22Rv1 (cell line): ENCODE data around the gene POGK.

ENCODE experiments used
- H3K27ac ChIP-seq: fragments of 450-650 bp; 2 replicates; pipeline ENCODE4 v1.5.1; 2017
- ZFX ChIP-seq: fragments of 450-650 bp; IDR thresholded peaks from 2 replicates; pipeline ENCODE4 v1.6.1; 2017; ENCODE audit warnings: antibody characterized with exemption, borderline replicate concordance
- TF ChIP-seq, protein P1 (sequence below): fragments of 450-650 bp; IDR thresholded peaks from 2 replicates; pipeline ENCODE4 v1.5.1; 2017; ENCODE audit warnings: mild to moderate bottlenecking

Gene POGK

GRCh38 chr1:166884971-166885370, 45.7 kb downstream of the POGK start:
- no peak for TF ChIP-seq ZFX
- TF ChIP-seq, protein P1, sequence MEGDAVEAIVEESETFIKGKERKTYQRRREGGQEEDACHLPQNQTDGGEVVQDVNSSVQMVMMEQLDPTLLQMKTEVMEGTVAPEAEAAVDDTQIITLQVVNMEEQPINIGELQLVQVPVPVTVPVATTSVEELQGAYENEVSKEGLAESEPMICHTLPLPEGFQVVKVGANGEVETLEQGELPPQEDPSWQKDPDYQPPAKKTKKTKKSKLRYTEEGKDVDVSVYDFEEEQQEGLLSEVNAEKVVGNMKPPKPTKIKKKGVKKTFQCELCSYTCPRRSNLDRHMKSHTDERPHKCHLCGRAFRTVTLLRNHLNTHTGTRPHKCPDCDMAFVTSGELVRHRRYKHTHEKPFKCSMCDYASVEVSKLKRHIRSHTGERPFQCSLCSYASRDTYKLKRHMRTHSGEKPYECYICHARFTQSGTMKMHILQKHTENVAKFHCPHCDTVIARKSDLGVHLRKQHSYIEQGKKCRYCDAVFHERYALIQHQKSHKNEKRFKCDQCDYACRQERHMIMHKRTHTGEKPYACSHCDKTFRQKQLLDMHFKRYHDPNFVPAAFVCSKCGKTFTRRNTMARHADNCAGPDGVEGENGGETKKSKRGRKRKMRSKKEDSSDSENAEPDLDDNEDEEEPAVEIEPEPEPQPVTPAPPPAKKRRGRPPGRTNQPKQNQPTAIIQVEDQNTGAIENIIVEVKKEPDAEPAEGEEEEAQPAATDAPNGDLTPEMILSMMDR, result no peak
- no peak overlapping the region for H3K27ac ChIP-seq

DNA sequence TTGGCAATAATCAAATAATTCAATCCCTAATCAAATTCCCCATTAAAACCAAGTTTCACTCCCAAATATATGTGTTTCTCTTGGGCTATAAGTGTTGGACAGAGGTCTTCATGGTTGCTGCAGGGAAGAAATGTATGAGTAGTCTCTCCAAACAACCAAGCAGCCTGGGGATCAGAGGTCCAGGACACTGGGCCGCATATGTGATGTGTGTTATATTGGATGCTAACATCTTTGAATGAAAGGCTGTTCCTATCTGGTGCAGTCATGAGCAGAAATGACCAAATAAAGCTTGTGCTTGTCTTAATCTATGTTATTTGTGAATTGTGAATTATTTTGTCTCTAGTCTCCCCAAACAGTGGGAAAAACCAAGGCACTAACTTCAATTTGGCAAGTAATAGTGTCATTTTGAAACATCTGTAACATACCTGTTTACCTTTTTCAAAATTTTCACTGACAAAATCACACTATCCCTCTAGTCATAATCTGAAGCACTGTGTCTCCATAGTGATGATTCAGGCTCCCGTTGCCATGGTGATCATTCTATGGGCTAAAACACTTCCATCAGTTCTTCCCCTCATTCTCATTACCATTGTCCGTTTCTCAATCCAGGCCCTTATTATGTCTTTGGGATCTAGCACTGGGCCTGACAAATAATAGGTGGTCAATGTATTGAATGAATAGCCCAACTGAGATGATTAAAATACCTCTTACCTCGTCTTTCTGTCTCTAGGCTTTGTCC, 49.3 kb downstream of the POGK start:
- no peak overlapping the region for H3K27ac ChIP-seq
- no peak for TF ChIP-seq ZFX
- TF ChIP-seq, protein P1, result no peak

DNA sequence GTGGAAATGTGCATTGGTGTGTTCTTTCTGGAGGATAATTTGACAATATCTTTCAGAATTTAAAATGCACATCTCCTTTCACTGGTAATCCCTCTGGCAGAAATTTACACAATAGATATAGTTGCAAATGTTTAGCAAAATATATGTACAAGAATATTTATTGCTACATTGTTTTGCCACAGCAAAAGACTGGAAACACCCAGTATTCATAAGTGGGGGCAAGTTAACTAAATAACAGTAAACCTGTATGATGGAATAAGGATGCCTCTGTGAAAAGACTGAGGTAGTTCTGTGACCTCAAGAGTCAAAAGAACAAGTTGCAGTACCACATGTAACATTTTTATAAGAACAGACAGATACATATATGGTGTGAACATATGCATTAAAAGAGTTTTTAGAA, 50.5 kb downstream of the POGK start:
- H3K27ac ChIP-seq, result no peak overlapping the region
- TF ChIP-seq, protein P1, result no peak
- TF ChIP-seq ZFX, result no peak

DNA sequence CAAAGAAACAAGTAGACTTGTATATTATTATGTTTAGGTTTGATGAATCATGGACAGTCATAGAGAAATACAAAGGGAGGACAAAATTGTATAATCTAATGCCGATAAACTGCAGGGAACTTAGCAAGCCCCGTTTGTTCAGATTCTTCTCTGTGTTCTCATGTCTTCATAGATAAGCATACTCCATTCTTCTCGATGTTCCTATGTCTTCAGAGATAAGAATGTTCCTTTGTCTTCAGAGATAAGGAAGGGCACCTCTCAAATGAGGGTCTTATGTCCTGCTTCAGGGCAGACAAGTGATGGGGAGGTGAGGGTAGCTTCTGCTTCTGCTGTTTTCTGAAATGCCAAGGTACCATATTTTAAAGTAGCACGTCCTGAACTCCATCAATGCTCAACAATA, 56.5 kb downstream of the POGK start:
- TF ChIP-seq, protein P1, result no peak
- TF ChIP-seq ZFX, result no peak
- H3K27ac ChIP-seq, result no peak overlapping the region

- H3K27ac ChIP-seq, result no peak overlapping the region
- TF ChIP-seq, protein P1, result no peak
- no peak for TF ChIP-seq ZFX
Observed at GRCh38 chr1:166899769-166900168, 60.5 kb downstream of the POGK start.

GRCh38 chr1:166900987-166901386, 61.7 kb downstream of the POGK start:
- TF ChIP-seq, protein P1, result no peak
- TF ChIP-seq ZFX, result no peak
- H3K27ac ChIP-seq, result no peak overlapping the region

DNA sequence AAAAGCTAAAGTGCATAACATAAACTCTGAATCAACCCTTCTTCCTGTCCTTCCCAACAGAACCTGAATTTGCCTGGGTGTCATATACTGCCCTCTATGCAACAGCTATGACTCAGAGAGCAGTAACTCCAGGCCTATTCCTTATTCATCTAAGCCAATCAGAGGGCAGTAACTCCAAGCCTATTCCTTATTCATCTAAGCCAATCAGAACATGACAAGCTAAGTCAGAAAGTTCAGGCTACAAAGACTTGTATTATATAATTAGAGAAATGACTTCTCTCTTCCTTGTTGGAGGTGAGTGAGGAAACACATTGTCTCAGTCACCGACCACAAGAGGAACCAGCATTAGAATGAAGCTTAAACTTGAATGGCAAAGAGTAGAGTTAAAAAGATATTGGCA, 63.0 kb downstream of the POGK start:
- no peak overlapping the region for H3K27ac ChIP-seq
- TF ChIP-seq ZFX, result no peak
- TF ChIP-seq, protein P1, result no peak
